NCI-H460 (cell line): ENCODE data around the gene POLR2I. TPM values are rescaled to one million over a fixed set of nuclear protein-coding genes. Genes with fewer than 3 reads are reported as not detected.

Source experiments
- DNase-seq: peaks from one replicate; pipeline ENCODE4 v3.0.0-alpha.2; 2016; ENCODE audit warnings: low read depth; ENCODE audit errors: extremely low read depth
- total RNA-seq: library from RNA; depleted of rRNA; stranded (reverse); fragments of >200 nt; shearing (Covaris generic); gene quantifications from 2 replicates; pipeline ENCODE4 v1.2.3, GENCODE V29; 2014

The POLR2I gene
- total RNA-seq, 1 experiment from 2014 or later = 90.1 TPM

DNA sequence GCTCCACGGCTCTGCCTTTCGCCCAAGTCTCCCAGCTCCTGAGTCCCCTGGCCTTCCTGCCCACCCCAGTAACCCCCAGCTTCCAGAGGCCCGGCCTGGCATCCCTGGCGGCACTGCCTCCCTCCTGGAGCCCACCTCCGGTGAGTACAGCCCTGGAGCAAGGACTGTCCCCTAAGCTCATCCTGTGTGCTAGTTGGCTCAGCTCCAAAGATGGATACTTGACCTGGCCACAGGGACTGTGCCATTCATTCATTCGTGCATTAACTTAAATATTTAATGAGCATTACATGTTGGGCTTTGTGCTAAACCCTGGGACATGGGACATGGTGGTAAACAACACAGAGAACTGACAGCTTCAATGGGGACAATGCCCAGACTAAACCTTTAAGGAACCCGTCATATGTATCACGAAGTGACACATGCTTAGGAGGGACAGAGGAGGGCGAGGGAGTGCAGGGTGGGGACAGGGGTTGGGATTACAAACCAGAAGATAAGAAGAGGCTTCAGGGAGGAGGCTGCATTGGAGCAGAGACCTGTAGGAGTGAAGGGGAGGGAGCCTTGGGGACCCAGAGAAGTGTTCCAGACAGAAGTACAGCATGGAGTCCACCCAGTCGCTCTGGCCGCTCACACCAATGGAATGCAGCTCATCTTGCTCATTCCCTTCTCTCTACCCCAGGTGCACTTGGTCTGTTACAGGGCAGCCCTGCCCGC, 10.7 kb downstream of the POLR2I start:
- DNase-seq = no peak

DNA sequence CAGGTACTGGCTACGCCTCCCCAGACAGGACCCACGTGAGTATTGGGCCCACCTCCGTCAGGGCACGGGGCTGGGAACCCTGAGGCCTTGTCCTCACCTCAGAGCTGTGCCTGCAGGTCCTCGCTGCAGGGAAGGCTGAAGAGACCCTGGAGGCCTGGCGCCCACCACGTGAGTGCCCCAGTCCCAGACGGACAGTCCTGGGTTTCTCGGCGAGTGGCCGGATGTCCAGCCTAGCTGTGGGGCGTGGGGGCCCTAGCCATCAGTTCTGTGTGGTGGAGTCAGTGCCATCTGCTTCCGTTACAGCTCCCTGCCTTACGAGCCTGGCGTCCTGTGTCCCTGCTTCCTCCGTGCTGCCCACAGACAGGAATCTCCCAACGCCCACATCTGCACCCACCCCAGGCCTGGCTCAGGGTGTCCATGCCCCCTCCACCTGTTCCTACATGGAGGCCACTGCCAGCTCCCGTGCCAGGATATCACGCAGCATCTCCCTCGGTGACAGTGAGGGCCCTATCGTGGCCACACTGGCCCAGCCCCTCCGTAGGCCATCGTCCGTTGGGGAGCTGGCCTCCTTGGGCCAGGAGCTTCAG, 11.5 kb downstream of the POLR2I start:
- DNase-seq = no peak

- no peak for DNase-seq
Measured at GRCh38 chr19:36101550-36102327, 12.9 kb downstream of the POLR2I start.

DNA sequence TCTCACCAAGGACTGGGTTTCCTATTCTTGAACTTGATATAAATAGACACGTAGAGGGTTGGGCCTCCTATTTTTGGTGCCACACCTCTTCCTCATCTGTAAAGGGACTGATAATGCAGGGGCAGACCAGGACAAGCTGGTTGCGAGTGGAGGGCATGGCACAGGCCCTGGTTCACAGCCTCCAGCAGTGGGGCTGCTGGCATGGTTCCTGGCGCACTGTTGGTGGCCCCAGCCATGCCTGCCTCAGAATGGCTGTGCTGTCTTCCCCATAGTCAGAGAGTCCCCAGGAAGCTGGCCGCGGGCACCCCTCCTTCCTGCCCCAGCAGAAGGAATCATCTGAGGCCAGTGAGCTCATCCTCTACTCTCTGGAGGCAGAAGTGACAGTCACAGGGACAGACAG, 14.2 kb downstream of the POLR2I start:
- DNase-seq = no peak

DNA sequence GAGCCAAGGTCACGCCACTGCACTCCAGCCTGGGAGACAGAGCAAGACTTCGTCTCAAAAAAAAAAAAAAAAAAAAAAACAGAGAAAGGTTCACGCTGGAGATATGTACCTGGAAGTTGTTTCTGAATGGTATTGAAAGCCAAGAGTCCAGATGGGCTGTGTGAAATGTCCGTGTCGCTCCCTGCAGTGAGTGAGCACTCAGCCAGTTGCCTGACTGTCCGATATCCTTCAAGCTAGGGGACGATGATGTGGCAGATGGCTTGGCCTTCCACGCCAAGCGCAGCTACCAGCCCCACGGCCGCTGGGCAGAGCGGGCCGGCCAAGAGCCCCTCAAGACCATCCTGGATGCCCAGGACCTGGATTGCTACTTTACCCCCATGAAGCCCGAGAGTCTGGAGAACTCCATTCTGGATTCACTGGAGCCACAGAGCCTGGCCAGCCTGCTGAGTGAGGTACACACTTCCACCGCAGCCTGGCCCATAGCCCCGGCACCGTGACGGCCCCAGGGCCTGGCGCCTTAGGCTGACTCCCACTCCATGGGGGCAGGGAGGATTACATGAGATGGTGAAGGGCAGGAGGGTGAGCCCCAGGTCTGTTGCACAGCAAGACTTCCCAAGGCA, 15.4 kb downstream of the POLR2I start:
- no peak for DNase-seq

GRCh38 chr19:36097036-36097435, 17.6 kb downstream of the POLR2I start:
- DNase-seq = no peak

DNA sequence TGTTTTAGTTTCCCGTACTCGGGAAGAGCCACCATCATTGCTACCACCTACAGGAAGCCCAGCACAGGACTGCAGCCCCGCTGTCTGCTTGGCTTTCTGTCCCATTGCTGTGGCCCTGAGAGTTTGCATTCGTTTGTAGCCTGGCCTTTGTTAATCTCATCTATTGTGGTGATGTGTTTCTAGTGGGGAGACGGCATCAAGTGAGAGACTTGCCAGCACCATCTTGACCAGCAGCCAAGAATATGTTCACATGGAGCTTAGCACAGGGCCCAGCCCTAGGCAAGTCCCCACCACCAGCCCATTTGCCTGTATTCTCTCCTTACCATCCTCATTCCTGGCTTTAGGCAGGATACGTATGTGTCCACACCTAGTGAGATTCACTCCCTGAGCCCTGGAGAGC, 21.0 kb downstream of the POLR2I start:
- DNase-seq = no peak

DNA sequence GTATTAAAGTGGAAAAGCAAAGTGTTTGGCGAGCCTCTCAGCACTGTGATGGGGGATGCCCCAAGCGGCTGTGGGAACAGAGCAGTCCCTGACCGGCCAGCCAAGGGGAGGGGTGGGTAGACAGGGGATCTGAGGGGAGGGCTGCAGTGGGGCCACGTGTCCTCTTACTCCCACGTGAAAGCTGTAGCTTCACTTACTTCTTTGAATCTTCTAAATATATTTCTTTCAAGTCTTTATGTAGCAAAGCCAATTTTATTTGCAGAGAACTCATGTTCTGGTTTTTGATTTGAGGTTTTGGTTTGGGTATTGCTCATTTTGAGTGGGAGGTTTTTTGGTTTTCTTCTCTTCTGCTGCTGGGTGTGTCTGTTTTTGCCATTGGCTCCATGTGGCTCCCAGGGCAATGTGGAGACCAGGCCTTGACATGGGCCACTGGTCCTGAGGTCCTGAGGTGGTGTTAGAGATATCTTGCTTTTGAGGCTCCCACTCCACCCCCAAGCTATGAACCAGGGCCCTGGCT, 21.5 kb downstream of the POLR2I start:
- no peak for DNase-seq

- DNase-seq = no peak
Measured at GRCh38 chr19:36092566-36092965, 22.1 kb downstream of the POLR2I start.

DNA sequence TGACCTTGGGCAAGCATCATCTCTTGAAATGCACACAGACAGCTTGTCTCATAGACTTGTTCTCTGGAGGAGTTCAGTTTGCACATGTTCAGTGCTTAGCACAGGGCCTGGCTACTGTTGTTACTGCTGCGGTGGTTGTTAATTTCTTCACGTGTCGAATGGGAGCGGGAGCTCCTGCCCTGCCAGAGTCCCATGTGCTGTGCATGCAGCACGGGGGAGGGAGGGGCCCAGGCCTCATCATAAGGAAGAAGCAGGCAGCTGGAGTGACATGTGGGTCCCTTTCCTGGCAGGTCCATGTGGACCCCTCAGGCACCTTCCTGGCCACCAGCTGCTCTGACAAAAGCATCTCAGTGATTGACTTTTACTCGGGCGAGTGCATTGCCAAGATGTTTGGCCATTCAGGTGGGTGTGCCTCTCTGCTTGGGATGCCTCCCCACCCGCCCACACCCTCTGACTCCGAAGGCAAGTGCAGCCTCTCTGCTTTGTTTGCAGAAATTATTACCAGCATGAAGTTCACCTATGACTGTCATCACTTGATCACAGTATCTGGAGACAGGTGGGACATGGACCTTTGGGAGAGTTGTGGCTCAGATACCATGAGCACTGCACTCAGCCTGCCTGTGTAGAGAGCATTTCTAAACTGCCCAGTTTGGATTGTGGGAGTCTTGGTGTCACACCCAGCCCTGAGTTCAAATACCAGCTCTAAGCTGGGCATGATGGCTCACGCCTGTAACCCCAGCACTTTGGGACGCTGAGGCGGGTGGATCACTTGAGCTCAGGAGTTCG, 23.6 kb downstream of the POLR2I start:
- DNase-seq = no peak

DNA sequence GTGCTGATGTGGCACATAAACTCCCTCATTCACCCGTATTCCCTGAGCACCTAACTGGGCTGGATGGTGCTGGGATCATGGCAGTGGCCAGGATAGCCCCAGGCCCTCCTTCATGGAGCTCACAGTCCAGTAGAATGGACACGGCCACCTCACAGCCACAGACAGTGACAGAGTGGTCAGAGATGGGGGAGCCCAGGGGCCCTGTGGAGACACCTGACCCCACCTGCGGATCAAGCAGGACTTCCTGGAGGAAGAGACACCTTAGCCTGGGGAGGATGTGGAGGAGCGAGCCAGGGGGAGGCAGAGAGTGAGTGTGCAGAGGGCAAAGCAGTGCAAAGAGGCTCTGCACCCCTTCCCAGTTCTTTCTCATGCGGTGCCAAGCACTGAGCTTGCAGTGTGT, 24.8 kb downstream of the POLR2I start:
- no peak for DNase-seq

DNA sequence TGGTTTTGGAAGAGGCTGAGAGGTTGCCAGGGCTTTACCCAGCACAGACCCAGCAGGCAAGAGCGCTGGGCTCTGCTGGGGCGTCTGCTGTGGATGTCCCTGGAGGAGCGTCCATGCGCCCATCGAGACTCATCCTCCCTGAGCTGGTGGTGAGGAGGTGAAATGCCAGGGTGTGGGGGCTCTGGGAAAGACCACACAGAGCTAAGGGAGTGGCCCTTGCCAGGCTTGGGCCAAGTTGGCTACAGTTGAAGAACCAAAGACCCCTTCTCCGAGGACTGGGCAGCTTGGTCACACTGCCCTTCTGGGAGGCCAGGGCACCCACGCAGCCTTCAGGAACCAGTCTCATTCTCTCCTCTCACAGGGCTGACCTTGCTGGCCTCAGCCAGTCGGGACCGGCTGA, 28.3 kb downstream of the POLR2I start:
- no peak for DNase-seq

DNA sequence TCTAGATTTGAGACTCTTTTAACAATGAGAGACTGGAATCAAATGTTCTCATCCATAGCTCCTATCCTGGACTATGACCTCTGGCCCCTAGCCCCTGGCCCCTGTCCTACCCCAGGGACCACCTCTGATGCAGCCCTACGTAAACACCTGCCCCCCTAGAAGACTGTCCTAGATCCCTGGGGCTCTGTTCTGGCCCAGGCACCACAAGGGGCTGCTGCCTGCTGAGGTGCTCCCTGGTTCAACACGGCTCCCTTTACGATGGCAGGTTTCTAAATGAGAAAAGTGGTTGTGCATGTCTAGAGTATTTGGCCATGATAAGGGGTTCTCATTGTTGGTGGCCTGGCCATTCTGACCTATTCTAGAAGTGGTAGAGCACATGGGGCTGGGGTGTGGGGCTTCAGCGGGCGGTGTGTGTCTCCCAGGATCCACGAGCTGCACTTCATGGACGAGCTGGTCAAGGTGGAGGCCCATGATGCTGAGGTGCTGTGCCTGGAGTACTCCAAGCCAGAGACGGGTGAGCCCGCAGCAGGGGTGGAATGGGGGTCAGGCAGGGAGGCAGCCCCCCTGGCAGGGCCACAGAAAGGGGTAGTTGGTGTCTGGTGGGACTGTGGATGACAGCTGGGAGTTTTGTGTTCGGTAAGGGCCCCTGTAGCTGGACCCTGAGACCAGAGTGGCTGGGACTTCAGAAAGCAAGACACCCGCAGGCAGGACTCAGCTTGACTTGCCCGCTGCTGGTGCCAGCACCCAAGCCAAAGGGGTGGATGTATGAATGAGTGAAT, 30.3 kb downstream of the POLR2I start:
- no peak for DNase-seq

- no peak for DNase-seq
Measured at GRCh38 chr19:36082916-36083315, 31.8 kb downstream of the POLR2I start.

DNA sequence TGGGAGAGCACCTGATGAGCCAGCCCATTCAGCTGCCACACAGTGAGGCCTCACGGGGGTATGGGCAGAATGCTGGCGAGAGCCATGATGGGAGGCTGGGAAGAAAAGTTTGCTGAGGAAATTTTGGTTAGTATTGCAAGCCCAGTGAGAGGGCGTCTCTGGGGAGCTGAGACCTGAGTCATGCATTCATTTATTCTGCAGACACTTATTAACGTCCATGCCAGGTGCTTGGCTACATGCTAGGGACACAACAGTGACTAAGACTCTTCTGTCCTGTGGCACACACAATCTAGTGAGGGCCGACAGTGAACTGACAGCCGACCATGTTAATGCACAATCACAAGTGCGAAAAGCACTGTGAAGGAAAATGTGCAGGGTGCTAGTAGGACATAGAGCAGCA, 32.8 kb downstream of the POLR2I start:
- DNase-seq = no peak

DNA sequence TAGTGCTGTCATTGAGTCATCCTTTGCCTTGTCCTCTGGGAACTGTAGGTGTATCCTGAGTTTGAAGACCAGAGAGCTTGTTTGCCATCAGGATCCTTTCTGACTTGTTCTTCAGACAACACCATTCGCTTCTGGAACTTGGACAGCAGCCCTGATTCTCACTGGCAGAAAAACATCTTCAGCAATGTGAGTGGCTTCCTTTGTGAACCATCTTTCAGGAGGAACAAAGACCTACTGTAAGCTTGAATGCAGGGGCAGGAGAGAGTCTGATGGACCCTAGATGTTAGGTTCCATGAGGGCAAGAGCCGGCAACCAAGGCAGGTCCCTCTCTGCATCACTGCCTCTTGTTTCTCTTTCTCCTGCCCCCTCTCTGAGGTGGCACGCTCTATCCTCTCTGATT, 33.3 kb downstream of the POLR2I start:
- no peak for DNase-seq

DNA sequence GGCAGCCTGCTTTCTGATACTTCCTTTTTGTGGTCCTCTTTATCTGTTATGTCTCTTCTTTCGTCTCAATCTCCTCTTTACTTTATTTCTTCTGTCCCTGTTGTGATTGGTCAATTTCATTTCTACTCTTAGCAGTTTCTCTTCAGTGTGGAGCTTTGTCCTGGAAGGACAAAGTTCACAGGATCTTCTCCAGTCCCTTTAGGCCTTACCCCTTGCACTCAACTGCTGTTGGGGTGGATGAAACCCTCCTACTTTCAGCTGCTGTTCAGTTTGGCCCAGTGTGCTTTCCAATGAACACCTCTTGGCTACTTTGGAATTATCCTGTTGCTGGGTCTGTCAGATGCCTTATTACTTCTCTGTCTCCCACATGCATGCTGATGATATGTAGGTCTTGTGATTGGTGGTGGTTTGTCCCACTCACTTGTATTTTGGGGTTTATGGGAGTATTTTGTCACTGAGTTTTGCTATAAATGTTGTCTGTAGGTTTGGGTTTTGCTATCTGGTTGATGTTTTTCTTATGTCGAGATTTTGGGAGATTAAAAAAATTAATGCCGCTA, 35.2 kb downstream of the POLR2I start:
- no peak for DNase-seq

GRCh38 chr19:36073121-36073876, 41.4 kb downstream of the POLR2I start:
- DNase-seq = no peak

DNA sequence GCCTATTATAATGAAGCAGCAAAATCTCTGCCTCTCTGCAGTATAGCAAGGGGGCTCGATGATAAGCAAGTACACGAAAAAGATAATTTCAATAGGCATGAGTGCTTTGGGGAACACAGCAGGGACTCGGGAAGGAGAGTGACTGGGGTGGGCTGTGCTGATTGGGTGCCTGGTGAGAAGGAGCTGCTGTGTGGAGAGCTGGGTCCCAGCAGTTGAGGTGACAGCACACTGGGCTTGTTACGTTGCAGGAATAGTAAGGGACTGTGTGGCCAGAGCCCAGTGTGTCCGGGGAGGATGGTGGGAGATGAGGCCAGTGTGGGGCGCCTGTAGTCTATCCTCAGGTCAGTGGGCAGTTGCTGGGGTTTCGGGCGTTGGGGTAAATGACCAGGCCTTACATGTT, 42.6 kb downstream of the POLR2I start:
- DNase-seq = no peak
